Stimulated activated CD8-positive, alpha-beta memory T cell treated with anti-CD3 and anti-CD28 coated beads, Interleukin-12 subunit alpha, Interleukin-12 subunit beta, amount 100 ng/mL, for 4 hours (primary cell): Measurements from ENCODE around the gene SLC33A1.
A peak's percentile ranks its signal among the peaks of the same experiment; 100 is the strongest.
"Not testable (repeated sequence)": the region's sequence is repeated elsewhere in the genome, so short reads cannot be mapped to it uniquely, and the experiment has no call there.

ENCODE experiments used
- DNase-seq: peaks from one replicate; pipeline ENCODE4 v3.0.0-alpha.2; 2020; ENCODE audit warnings: low read depth

Gene SLC33A1

DNA sequence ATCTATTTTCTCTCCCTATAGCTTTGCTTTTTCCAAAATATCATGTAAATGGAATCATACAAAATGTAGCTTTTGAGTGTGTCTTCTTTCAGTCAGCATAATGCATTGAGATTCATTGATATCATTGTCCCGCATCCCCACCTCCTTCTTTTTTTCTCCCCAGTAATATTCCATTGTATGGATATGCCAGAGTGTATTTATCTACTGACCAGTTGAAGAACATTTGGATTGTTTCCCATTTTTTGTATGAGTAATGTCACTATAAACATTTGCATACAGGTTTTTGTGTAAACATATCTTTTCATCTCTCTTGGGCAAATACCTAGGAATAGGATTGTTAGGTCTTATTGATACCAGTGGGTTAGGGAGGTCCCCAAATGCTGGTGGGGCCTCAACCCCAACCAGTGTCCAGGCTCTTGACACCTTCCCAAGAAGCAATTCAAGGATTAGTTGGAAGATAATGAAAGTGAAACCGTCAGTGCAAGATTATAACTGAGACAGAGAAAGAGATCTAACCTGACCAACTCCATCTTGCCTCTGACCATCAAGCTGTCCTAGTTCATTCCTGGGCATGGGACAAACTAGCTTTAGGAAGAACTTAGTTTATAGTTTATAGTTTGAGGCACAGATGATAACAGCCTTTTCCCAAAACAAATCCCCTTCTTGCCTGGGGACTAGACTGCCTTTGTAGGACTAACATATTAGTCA is 7.4 kb upstream of the SLC33A1 start:
- DNase-seq: no peak

GRCh38 chr3:155860424-155860823 is 6.2 kb upstream of the SLC33A1 start:
- DNase-seq: not testable (repeated sequence)

GRCh38 chr3:155859859-155860258 is 5.6 kb upstream of the SLC33A1 start:
- DNase-seq: no peak

- DNase-seq: peak; percentile 11
Measured at GRCh38 chr3:155853214-155854140, 750 bp downstream of the SLC33A1 start.

DNA sequence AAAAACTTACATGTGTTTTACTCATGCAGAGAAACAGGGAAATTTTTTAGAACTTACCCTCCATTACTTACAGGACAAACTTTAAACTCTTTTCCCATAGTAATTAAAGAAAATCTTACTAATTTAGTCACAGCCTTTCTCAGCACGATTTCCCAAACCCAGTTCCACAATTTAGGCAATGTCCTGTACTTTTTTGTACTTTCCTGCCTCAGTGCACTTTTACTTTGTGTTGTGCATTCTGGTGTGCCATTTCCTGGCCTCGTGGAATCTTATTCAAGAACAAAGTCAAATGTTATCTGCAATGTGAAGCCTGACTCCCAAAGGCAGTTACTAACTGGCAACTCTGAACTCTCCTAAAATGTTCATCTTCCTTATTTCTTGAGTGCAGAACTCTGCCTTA is 1.9 kb downstream of the SLC33A1 start:
- no peak for DNase-seq

DNA sequence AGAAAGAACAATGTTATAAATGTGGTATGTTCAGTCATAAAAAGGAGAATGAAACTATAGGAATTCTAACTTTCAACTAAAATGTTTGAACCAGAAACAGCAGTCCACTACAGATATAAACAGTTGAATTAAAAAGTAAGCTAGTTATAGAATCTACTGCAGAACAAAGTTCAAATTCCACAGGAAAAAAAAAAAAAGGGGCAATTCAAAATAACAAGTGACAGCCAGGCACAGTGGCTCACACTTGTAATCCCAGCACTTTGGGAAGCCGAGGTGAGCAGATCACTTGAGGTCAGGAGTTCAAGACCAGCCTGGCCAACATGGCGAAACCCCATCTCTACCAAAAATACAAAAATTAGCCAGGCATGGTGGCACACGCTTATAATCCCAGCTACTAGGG is 4.8 kb downstream of the SLC33A1 start:
- not testable (repeated sequence) for DNase-seq

DNA sequence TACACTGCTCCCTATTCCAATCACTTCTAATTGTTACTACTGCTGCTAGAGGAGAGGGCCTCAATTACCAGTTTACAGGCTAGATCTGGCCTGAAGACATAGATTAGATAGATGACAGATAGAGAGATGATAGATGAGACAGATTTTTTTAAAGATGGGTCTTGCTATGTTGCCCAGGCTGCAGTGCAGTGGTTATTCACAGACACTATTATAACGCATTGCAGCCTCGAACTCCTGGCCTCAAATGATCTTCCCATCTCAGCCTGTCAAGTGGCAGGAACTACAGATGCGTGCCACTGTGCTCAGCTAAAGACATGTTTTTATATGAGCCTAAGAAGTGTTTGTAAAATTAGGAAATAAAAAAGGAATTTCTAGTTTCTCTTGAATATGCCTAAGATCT is 6.2 kb downstream of the SLC33A1 start:
- no peak for DNase-seq

- DNase-seq: no peak
Measured at GRCh38 chr3:155846119-155846518, 8.1 kb downstream of the SLC33A1 start.

- no peak for DNase-seq
Measured at GRCh38 chr3:155843569-155843968, 10.7 kb downstream of the SLC33A1 start.

DNA sequence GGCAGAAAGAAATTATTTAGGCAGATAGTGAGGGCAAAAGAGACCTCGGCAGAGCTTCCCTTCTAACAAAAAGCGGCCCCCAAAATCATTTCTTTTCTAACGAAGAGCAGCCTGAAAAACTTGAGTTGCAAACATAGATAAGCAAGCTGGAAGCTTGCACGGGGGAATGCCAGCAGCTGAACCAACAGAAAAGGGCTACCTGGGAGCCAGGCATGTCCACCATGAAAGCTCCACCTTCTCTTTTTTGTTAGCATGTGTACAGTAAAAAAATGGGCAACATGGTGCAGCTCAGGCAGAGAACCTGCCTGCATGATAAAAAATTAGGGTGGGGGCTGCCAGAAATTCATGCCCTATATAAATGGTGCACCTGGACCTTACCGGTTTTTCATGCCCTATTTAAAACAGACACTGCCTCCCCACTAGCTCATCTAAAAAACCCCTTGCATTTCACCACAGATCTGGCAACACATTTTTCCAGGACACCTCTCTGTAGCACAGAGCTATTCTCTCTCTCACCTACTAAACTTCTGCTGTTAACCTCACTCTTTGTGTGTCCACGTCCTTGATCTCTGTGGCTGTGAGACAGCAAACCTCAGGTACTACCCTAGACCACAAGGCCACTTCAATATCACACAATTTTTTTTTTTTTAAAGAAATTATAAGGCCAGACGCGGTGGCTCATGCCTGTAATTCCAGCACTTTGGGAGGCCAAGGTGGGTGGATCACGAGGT is 18.7 kb downstream of the SLC33A1 start:
- DNase-seq: no peak

DNA sequence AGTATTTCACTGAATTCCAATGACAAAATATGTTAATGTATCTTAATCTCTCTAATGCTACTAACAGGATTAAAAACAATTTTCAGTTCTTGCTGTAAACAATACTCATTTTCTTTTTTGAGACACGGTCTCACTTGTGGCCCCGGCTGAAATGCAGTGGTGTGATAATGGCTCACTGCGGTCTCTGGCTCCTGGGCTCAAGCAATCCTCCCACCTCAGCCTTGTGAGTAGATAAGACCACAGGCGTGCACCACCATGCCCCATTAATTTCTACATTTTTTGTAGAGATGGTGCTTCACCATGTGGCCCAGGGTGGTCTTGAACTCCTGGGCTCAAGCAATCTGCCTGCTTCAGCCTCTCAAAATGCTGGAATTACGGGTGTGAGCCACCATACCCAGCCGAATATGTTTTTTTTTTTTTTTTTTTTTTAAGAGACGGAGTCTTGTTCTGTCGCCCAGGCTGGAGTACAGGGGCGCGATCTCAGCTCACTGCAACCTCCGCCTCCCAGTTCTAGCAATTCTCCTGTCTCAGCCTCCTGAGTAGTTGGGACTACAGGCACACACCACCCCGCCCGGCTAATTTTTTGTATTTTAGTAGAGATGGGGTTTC is 25.6 kb downstream of the SLC33A1 start:
- not testable (repeated sequence) for DNase-seq

DNA sequence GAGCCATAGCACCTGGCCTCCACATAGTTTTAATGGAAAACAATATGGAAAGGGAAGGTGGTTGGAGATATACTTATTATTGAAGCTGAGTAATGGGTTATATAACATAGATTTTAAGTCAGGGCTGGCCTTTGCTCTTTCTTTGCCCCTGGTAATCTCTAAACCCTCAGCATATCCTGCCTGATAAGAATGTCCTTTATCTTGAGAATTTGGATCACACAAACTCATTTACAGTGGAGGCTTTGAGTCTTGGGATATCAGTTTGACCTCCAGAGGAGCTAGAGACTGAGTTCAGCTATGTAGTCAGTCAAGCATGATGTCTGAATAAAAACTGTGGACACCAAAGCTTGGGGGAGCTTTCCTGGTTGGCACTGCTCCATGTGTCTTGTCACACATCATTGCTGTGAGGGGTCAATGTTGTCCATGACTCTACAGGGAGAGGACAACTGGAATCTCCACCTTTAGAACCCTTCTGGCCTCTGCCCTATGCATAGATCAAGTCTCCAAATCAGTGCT is 39.1 kb downstream of the SLC33A1 start:
- DNase-seq: no peak

GRCh38 chr3:155813224-155813623 is 41.0 kb downstream of the SLC33A1 start:
- DNase-seq: not testable (repeated sequence)

- no peak for DNase-seq
Measured at GRCh38 chr3:155809181-155809580, 45.0 kb downstream of the SLC33A1 start.

GRCh38 chr3:155807823-155808222 is 46.4 kb downstream of the SLC33A1 start:
- DNase-seq: no peak

GRCh38 chr3:155805802-155806618 is 48.2 kb downstream of the SLC33A1 start, which contains the start of gene C3orf33:
TSS of gene C3orf33 (minus strand) at chr3:155806278. CDS start at chr3:155806252, 26 bp downstream.
- peak; percentile 72 for DNase-seq

- DNase-seq: peak; percentile 0
Measured at GRCh38 chr3:155805204-155805801, 48.9 kb downstream of the SLC33A1 start.

DNA sequence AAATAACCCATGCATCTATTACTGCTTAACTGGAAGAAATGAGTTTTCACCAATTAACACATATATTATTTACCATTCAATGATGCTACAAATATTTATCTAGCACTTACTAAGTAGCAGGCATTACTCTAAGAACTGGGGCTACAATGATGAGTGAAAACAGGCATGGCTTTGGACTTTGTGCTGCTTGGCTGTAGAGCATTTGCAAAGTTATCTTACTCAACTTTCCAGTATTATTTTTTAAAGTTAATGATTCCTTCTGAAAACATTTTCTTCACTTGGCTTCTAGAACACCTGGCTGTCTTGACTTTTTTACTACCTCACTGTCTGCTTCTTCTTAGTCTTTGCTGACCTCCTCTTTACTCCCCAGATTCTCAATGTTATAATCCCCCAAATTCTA is 49.9 kb downstream of the SLC33A1 start:
- no peak for DNase-seq

- no peak for DNase-seq
Measured at GRCh38 chr3:155792532-155792931, 61.7 kb downstream of the SLC33A1 start.

DNA sequence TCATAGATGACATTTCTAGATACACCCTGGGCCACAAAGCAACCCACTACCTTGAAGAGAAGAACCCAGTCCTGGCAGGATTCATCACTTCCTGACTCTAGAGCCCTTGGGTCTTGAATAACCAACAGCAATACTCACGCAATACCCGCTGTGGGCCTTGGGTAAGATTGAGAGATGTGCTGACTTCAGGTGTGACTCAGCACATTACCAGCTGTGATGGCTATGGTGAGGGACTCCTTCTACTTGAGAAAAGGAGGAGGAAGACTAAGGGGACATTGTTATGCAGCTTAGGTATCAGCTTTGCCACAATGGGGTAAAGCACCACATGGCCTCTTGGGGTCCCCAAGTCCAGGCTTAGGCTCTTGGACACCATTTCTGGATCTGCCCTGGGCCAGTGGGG is 63.0 kb downstream of the SLC33A1 start:
- no peak for DNase-seq
